ENCODE measurements around the gene PDCL3. TPM values are rescaled to one million over a fixed set of nuclear protein-coding genes. Genes with fewer than 3 reads are reported as not detected.

Gene PDCL3
- total RNA-seq, 6 donors from 2014 or later = 6.3 to 21.7 (median 15.0) TPM

DNA sequence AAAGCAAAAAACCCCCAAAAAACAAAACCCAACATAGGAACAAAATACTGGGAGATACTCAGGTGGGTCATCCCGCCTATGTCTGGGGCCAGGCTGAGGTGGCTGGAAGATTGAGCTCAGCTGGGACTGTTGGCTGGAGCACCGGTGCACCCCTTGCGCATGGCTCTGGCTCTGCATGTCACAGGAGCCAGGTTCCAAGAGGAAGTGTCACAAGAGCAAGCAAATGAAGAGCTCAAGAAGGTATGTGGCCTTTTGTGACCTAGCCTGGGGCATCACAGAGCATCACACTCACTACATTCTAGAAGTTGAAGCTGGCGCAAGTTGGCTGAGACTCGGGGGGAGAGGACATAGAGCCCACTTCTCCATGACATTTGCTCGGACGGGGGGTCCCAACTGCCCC lies 40.6 kb downstream of the PDCL3 start:
- H3K9me3 ChIP-seq = no peaks in the 10 kb centered on the region
- no peak overlapping the region for H3K4me3 ChIP-seq
- H3K27ac ChIP-seq = no peak overlapping the region
- H3K4me1 ChIP-seq = no peaks in the 10 kb centered on the region
- no peaks in the 10 kb centered on the region for H3K27me3 ChIP-seq
- ATAC-seq (ENCODE audit: low FRiP score in 2 of 2) = no peak
- DNase-seq = no peak
- no peaks in the 10 kb centered on the region for H3K36me3 ChIP-seq
- TF ChIP-seq EP300 (IDR thresholded peaks at IDR 0.05) (no peak), POLR2A (IDR thresholded peaks at IDR 0.05) (no peak), POLR2AphosphoS5 (IDR thresholded peaks at IDR 0.05) (no peak)
- TF ChIP-seq, protein P1, sequence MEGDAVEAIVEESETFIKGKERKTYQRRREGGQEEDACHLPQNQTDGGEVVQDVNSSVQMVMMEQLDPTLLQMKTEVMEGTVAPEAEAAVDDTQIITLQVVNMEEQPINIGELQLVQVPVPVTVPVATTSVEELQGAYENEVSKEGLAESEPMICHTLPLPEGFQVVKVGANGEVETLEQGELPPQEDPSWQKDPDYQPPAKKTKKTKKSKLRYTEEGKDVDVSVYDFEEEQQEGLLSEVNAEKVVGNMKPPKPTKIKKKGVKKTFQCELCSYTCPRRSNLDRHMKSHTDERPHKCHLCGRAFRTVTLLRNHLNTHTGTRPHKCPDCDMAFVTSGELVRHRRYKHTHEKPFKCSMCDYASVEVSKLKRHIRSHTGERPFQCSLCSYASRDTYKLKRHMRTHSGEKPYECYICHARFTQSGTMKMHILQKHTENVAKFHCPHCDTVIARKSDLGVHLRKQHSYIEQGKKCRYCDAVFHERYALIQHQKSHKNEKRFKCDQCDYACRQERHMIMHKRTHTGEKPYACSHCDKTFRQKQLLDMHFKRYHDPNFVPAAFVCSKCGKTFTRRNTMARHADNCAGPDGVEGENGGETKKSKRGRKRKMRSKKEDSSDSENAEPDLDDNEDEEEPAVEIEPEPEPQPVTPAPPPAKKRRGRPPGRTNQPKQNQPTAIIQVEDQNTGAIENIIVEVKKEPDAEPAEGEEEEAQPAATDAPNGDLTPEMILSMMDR (IDR thresholded peaks at IDR 0.05) = no peak
- 87 to 91% methylated on average over 7 of the region's 7 CpGs for WGBS, 2 donors

DNA sequence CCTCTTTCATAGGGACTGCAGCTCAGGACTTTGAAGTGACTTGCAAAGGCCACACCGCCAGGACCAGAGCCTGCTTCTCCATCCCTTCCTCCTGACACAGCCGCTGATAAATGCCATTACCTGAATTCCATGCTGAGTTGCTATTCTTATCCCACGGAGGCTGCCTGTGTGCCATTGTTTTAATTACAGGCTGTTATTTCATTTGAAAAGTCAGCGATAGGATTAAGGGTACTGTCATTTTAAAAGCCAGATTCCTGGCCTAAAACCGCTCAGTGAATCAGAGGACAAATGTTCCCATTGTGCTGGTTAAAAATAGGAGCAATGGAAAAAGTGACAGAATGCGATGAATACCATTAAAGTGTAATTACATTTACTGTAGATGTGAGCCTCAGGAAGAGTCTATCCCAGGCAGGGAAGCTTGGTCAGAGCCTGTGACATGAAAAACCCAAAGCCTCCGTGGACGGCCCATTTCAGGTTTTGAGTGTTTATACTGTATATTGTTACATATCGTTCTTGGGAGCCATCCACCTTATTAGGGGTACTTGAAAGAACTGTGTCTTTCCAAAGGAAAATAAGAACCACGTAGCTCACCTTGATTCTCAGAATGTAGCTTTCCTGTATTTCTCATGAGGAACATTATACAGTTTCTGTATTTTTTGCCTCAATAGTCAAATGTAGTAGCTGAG lies 41.3 kb downstream of the PDCL3 start:
- H3K9me3 ChIP-seq = no peaks in the 10 kb centered on the region
- no peak overlapping the region for H3K27ac ChIP-seq
- DNase-seq (no peak), ATAC-seq (ENCODE audit: low FRiP score in 2 of 2) (no peak)
- no peaks in the 10 kb centered on the region for H3K4me1 ChIP-seq
- TF ChIP-seq, protein P1 (IDR thresholded peaks at IDR 0.05) = no peak
- TF ChIP-seq EP300 (IDR thresholded peaks at IDR 0.05) = no peak
- no peak for TF ChIP-seq POLR2A (IDR thresholded peaks at IDR 0.05)
- TF ChIP-seq POLR2AphosphoS5 (IDR thresholded peaks at IDR 0.05) = no peak
- 66 to 71% methylated on average over 10 of the region's 10 CpGs for WGBS, 2 donors
- H3K27me3 ChIP-seq = no peaks in the 10 kb centered on the region
- no peak overlapping the region for H3K4me3 ChIP-seq
- no peaks in the 10 kb centered on the region for H3K36me3 ChIP-seq

DNA sequence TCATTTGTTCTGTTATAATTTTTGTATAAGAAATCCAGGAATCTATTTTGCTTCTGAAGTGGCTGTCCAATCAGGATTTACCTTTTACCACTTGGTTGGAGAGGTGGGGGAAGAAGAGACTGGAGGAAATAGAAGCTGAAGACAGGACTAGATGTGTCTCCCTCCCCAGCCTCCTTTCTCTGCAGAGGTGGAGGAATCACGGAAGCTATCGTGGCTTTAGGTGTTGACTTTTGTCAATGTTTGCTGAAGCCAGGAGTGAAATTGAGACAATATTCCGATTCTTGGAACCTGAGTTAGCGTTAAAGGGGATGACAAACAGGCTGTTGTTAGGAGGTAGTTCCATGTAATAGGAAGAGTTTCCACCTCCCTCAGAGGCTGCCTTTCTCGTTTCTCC lies 43.5 kb downstream of the PDCL3 start:
- no peaks in the 10 kb centered on the region for H3K36me3 ChIP-seq
- H3K4me3 ChIP-seq = no peak overlapping the region
- ATAC-seq (ENCODE audit: low FRiP score in 2 of 2) = no peak

DNA sequence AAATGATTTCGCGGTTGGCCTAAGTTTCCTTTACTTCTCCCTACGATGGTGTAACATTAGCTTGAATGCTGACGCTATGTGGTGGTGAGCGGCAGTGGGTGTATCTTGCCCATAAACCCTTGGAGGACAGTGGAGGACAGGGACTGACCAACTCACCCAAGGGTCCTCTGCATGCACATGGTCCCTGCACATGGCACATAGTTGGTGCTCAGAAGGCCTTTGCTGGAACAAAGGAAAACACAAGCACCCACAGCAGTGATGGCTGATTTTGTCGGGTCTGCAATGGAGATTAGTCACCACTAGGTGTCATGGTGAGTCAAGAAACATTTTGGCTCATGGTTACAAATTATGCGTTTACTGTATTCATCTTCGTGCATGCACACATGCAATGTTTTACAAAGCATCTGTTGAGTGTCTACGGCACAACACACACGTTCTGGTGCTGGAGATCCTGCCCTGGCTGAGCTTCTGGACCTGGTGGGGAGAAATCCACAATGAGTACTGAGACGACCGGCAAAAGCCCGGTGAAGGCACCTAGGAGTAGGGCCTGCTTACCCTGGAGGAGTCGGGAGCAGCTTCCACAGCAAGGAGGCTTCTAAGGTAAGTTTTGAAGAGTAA lies 44.0 kb downstream of the PDCL3 start:
- Histone ChIP-seq H3K4me3 (no peak overlapping the region), H3K27ac (no peak overlapping the region), H3K9me3 (no peaks in the 10 kb centered on the region), H3K27me3 (no peaks in the 10 kb centered on the region), H3K4me1 (no peaks in the 10 kb centered on the region), H3K36me3 (no peaks in the 10 kb centered on the region)
- ATAC-seq (ENCODE audit: low FRiP score in 2 of 2) = peak in 1 of 2 donors; percentile 66
- WGBS, 2 donors = 55 to 60% methylated on average over 14 of the region's 14 CpGs
- no peak for DNase-seq
- no peak for TF ChIP-seq EP300 (IDR thresholded peaks at IDR 0.05)
- TF ChIP-seq, protein P1 (IDR thresholded peaks at IDR 0.05) = peak; percentile 73 to 80 (median 77)

More for the DNA sequence above, 43.5 kb downstream of the PDCL3 start:
- Histone ChIP-seq H3K27me3 (no peaks in the 10 kb centered on the region), H3K4me1 (no peaks in the 10 kb centered on the region), H3K9me3 (no peaks in the 10 kb centered on the region), H3K27ac (no peak overlapping the region)
- 50 to 63% methylated on average over 5 of the region's 5 CpGs for WGBS, 2 donors
- DNase-seq = no peak
- TF ChIP-seq, protein P1 (IDR thresholded peaks at IDR 0.05) = no peak
- TF ChIP-seq POLR2A (IDR thresholded peaks at IDR 0.05) (no peak), POLR2AphosphoS5 (IDR thresholded peaks at IDR 0.05) (no peak), EP300 (IDR thresholded peaks at IDR 0.05) (no peak)

All from upper lobe of left lung (tissue), 6 donors.